Stimulated activated naive CD4-positive, alpha-beta T cell (primary cell): Measurements from ENCODE around the gene PKDCC.
"Not testable (repeated sequence)": the region's sequence is repeated elsewhere in the genome, so short reads cannot be mapped to it uniquely, and the experiment has no call there.

ENCODE experiments used
- DNase-seq, 6 experiments: peaks; one replicate each; lab custom pipeline; 2025; lab: John Stamatoyannopoulos, UW

Gene PKDCC

DNA sequence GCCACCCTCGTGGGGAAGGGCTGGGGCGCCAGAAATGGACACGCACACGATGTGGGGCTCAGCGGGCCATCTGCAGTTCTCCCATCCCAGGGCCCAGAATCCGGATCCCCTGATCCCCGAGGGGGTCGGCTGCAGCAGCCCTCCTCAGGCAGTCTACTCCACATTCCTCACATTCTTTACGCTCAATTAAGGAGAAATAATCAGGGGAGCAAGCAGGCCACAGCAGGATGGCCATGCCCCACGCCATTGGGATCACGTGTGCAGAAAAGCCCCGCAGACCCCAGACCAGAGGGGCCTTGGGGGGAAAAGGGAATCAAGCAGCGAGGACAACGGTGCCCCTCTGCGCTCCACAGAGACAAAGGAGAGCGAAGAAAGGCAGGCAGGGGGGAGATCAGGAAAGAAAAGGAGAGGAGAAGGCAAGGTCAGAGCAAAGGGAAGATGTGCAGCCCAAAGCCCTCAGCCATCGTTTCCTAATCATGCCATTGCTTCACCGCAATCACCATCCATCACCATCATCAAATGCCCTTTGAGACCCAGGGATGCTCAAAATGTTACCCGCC, 17.5 kb upstream of the PKDCC start:
- DNase-seq: no peak

DNA sequence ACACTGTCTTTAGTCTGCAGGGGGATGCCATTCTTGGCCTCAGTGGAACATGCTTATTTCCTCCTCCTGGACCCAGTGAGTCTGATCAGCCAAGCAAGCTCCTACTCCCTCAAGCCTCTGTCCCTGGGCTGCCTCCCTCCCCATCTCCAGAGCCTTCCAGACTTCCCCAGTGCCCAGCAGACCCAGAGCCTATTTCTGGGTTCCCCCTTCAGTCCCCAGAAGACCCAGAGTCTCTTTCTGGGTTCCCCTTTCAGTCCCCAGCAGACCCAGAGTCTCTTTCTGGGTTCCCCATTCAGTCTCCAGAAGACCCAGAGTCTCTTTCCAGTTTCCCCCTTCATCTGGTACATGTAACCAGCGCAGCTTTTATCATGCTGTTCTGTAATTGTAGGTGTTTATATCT, 17.0 kb upstream of the PKDCC start:
- no peak for DNase-seq

DNA sequence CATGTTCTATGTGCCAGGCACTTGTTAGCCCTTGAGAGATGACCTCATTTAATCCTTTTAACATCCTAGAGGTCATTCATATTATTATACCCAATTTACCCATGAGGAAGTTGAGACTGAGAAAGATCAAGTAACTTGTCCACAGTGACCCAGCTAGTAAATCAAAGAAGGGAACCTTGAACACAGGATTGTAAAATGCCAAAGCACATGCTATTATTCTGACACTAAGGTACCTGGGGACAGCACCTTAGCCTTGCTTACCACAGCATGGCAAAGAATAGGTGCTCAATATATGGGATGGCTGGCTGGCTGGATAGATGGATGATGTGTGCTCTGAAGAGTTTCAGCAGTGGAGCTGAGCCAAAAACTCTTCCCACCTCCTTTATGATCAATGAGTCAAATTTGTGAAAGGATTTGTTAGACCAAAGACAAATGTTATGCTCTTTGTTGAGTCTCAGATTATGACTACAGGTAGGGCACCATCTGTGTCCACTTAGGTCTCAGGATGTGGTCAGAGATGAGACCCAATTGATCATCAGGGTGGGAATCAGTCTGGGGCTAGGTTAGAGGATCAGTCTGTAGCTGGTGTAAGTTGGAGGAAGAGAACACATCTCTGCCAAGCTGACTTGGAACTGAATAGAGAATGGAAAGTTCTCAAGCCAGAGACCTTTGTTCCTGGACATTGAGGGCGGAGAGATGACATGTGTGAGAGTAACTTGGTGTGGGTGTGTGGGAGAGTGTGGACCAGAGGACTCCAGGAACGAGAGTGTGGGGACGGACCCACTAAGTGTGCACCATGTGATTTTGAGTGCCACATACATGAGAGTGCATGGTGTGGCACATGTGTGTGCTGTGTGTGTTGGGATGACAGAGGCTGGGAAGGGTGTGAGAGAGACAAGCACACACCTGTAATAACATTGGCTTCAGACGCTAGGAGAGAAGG, 16.3 kb upstream of the PKDCC start:
- no peak for DNase-seq

DNA sequence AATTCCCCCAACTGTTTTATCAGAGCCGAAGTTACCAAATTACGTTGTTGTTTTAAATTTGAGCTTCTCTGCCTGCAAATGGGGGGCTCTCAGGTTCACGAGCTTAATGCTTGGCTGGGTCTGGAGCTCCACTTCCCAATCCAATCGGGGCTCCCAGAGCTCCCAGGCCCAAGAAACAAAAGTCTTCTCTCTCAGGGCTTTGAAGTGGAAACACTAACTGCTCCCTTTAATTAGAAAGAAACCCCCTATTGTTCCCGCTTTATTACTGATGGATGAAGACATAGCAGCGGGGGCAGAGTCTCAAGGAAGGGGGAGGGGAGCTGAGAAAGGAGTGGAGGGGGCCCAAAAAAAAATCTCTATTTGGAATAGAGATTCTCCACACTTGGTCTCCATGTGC, 15.6 kb upstream of the PKDCC start:
- DNase-seq: no peak

DNA sequence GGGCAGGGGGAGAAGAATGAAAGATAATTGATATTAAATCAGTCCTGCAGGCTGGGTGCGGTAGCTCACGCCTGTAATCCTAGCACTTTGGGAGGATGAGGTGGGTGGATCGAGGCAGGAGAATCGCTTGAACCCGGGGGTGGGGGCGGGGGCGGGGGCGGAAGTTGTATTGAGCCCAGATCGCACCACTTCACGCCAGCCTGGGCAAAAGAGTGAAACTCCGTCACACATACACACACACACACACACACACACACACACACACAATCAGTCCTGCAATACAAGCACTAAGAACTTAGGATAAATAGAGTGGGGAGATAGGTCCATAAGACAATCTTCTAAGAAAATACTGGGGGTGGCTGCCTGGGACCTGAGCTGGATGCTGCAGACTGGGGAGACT, 15.1 kb upstream of the PKDCC start:
- DNase-seq: no peak

DNA sequence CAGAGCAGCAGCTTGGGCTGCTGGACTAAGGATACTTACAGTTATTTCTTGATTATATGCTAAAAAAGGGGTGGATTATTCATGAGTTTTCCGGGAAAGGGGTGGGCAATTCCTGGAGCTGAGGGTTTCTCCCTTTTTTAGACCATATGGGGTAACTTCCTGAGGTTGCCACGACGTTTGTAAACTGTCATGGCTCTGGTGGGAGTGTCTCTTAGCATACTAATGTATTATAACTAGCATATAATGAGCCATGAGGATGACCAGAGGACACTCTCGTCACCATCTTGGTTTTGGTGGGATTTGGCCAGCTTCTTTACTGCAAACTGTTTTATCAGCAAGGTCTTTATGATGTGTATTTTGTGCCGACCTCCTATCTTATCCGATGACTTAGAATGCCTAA, 13.7 kb upstream of the PKDCC start:
- not testable (repeated sequence) for DNase-seq

DNA sequence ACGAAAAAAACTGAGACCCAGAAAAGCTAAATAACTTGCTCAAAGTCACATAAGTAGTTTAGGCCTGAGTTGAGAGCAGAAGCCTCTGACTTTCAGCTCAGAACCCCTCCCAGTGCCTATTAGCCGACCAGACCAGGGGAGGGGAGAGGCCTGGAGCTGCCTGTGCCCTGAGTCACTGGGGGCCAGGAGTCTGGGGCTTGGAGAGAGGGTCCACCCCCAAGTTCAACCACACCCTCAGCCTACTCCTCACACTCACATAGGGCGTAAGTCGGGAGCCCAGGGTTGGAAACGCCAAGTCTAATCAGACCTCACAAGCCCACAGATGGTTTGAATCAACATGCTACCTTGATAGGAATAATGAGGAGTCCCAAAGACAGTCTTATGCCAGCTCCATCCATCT, 12.6 kb upstream of the PKDCC start:
- DNase-seq: no peak

DNA sequence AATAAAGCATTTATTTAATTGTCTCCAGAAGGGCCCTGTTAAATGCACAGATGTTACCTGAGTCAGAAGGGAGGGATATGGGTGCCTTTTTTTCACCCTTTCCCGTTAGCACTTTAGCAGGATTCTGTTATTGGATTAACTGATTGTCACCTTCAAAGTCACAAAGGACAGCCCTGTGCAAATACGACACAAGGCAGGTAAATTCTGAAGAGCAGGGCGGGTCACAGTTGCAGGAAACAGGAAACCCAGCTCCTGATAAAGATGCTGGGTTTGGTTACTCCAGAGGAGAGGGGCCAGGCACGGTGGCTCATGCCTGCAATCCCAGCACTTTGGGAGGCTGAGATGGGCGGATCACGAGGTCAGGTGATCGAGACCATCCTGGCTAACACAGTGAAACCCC, 11.4 kb upstream of the PKDCC start:
- no peak for DNase-seq

DNA sequence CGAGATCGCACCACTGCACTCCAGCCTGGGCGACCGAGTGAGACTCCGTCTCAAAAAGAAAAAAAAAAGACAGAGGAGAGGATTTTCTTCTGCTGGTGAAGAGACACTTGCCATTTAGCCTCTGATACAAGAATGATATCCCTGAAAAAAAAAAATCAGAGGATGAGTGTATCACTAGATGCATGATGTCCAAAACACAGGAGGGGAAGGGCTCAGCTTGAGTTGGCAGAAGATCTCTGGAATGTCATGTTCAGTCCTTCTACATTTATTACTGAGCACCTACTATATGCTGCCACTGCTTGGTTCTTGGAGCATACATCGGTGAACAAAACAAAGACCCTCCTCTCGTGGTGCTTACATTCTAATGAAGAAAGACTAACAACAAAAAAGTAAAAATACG, 10.9 kb upstream of the PKDCC start:
- no peak for DNase-seq

DNA sequence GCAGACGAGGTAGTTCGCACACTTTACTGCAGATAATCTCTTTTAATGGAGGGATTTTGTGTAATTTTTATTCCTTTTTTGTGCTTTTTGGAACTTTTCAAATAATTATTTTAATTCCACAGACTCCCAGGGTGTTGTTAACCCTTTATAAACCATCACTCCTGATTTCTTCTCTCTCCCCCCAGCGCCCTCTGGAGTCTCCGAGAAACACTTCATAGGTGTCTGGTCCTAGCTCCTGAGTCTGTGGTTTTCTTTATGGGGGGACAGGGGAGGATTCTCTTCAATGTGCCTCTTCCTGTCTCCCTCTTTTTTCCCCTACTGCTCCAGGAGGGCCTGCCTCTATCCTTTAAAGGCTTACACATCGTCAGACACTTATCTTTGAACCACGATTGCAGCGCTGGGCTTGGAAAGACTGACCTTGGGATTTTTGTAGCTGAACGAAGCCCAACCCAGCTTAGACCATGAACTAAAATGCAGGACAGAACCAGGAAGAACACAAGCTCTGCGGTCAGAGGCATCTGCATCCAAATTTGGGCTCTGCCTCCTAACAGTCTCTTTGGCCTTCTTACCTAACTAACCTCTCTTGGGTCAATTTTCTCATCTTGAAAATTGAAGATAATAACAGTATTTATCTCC, 7.1 kb upstream of the PKDCC start:
- no peak for DNase-seq

DNA sequence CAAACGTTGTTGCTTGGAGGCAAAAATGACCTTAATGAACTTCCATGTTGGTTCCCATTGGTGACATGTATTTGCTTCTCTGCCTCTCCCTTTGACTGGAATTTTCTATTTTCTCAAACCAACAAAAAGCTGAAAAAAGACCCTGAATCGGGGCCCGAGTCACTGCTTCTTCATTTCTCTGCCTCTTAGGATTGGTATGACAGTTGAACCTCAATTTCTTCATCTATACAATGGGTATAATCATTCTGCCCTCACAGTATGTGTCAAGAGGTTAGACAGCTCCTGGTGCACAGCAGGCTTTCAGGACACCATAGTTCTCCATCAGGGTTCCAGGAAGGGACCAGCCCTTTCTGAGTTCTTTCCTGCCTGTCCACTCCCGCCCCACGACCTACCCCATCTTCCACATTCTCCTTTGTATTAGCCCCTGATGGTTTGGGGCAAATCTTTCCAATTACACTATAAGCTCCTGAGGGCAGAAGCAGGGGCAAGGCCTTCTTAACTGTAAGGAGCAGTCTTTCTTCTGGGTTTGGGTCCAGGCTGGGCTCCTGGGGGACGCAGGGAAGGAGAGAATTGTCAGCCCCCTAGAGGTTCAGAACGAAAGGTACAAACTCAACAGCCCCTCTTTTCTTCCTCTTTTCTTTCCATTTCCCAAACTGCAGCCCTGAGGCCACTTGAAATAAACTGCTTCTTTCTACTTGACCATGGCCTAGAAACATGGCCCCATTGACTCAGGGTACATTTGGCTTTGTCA, 6.3 kb upstream of the PKDCC start:
- DNase-seq: no peak

DNA sequence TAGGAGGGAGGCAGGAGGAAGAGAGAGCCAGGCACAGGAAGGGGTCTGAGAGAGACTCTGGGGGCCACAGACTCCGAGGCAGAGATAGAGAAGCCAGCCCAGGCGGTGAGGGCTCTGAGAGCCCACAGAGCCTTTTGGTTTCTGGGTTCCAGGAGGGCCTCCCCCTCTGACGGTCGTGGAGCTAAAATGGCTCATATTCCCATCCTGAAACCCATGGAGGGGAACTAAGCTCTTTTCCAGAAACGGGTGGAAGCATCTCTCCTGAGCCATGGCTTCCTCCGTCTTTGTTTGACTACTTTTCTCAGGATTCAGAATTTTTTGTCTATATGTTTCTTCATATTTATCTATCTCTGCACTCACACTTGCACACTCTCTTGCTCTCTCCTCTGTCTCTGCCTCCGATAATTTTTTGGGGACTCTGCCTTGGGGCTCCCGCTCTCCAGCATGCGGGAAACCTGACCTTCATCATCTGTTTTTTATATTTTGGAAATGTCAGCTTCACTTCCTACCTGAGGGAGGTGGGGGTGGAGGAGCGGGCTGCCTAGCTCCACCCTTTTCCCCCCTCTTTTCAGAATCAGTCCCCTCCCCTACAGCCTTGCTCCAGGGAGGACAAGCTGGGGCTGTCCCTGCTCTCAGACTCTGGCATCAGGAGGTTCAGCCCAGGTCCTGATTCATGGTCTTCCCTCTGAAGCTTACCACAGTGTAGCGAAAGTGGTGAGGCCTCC, 5.0 kb upstream of the PKDCC start:
- no peak for DNase-seq

DNA sequence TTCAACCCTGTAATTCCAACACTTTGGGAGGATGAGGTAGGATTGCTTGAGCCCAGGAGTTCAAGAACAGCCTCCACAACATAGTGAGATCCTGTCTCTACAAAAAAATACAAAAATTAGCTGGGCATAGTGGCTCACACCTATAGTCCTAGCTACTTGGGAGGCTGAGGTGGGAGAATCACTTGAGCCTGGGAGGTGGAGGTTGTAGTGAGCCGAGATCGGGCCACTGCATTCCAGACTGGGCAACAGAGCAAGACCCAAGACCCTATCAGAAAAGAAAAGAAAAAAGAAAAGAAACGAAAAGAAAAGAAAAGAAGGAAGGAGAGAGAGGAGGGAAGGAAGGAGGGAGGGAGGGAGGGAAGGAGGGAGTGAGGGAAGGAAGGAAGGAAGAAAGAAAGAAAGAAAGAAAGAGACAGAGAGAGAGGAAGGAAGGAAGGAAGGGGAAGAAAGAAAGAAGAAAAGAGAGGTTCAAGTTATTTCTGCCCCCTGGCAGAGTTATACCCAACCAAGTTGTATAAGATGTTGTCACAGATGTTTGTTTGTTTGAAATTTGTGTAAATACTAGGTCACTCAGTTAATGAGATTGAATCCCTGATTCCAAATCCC, 3.9 kb upstream of the PKDCC start:
- DNase-seq: no peak

DNA sequence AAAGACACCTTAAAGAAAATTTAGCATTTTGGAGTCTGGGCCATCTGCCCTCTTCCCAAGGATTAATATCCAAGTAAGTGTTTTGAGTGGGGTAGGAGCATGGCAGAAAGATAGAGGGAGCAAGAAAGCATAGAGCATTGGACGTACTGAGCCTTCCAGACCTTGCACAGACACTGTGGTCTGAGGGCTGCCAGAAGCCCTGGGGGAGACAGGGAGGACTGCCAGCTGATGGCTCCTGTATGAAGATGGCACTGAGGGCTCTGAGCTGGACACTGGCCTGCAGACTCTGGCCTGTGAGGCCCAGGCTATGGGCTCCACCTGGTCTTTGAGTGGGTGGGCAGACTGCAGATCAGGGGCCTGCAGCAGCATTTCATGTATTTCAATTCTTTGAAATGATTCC, 2.9 kb upstream of the PKDCC start:
- no peak for DNase-seq

DNA sequence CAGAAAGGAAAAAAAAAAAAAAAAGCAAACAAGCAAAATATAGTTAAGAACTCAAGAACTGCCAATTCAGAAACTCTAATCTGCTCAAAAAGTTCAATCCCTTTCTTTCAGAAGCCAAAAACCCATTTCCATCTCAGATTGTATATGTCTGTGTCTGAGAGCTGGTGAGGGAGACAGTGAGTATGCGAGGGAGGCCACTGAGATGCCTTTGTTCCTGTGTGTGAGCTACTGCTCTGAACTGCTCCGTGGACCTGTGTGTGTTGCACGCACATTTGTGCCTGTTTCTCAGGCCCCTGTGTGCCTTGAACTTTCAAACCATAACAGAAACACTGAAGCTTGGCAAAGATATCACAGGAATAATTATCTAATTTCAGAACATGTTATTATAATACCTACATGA, 2.5 kb upstream of the PKDCC start:
- no peak for DNase-seq

DNA sequence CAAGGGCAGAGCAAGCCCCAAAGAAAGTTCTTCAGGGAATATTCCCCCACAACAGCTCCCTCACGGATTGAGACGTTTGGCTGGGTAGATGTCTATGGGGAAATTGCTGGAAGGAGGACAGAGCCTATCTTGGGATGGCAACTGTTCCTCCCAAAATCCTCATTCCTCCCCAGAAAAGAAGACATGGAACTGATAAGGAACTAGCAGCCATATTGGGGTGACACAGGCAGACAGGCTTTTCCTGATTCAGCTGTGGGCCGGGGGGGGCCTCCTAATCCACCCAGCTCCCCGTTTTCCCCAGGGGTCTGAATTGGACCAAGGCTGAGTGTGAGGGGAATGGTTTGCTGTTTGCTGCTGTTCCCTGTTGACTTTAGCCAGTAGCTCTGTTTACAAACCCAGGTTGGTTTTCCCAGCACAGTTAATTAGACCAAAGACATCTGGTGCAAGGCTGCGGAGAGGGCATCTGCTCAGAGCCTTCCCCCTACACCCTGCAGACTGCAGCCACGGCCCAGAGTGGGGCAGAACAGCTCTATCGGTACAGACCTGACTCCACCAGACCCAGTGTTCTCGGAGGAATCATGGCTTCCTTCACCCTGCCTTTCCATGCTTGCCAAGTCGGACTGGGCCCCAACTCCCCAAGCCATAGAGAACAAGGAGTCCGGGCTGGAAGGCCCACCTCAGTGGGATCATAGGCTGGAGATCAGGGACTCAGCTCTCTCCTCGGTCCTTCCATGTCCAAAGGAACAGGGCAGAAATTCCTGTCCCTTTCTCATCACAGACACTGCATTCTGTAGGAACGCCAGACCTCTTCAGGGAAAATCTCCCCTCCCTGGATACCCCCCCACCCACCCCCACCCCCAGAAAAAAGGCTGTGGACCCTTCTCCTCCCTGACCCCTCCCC, 1.7 kb upstream of the PKDCC start:
- no peak for DNase-seq

DNA sequence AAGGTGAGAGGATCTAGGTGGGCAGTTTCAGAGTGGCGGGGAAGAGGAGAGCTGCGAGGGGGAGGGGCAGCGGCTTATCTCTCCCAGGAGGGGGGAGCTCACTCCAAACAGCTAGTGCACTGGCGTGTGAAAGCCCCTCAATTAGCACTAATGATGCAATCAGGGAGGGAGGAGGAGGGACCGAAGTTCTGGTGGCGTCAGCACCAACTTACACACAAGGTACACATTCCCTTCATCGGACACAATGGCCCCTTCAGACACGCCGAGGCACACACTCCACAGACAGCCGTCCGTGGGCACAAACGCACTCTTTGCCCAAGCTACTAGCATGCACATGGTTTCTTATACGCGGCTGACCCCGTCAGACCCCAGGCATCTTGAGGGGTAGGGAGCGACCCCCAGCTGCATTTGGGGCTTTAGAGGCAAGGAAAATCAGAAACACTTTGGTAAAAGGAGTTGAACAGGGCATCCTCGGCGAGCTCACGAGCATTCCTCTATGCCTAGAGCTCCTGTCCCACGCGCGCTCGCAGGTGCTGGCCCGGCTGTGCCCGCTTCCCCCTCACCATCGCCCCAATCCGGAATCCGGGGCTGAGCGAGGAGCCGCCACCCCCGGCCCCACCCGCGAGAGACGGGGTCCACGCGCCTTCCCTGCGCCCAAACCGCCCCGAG, 868 bp upstream of the PKDCC start:
- DNase-seq: peak in 2 of 6 experiments; percentile 22 to 26

DNA sequence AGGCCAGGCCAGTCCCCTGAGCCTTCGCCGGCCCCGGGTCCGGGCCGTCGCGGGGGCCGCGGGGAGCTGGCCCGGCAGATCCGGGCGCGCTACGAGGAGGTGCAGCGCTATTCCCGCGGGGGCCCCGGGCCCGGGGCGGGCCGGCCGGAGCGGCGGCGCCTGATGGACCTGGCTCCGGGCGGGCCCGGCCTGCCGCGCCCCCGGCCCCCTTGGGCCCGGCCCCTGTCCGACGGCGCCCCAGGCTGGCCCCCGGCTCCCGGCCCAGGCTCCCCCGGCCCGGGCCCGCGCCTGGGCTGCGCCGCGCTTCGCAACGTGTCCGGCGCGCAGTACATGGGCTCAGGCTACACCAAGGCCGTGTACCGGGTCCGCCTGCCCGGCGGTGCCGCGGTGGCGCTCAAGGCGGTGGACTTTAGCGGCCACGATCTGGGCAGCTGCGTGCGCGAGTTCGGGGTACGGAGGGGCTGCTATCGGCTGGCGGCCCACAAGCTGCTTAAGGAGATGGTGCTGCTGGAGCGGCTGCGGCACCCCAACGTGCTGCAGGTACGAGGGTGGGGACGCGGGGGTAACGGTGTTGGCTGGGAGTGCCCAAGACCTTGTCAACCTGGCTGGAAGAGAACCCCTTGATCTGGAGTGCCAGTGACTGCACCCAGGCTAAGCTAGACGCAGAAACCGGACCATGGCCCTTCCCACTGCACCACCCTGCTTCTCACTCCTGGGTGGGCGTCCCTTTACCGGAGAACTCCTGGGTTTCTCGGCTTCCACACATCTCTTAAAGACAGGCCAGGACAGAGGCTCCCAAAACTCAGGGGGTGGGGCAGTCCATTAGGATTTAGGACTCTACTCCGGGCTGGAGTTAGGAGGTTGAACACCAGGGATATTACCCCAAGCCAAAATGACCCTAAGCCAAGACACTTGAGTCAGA, 739 bp downstream of the PKDCC start:
- no peak for DNase-seq
